K562 (cell line): ENCODE results near the gene STON2. TPM values are rescaled to one million over a fixed set of nuclear protein-coding genes. Genes with fewer than 3 reads are reported as not detected.

ENCODE experiments used
- ATAC-seq: fragments of 200-7000 bp; cut with Tn5 transposase; 3 replicates; pipeline ENCODE4 v1.9.1; 2020; ENCODE audit warnings: moderate library complexity
- BruUV-seq: library from RNA; stranded (reverse); fragments of 400-500 nt; replicated peaks from 2 replicates; lab custom pipeline; 2021; lab: Mats Ljungman, UMichigan
- CTCF ChIA-PET: fragments of 300-600 bp; formaldehyde crosslinking; extraction: SDS; loops from one replicate; lab custom pipeline; 2021; ENCODE audit warnings: low intra/inter-chr PET ratio; lab: Yijun Ruan, JAX
- POLR2A ChIA-PET: fragments of 300-600, 350-650 bp; sonication (Branson Sonifier 250); formaldehyde crosslinking; extraction: SDS; loops from one replicate; lab custom pipeline; 2021; ENCODE audit warnings: antibody characterized with exemption, inconsistent platforms; lab: Yijun Ruan, JAX
- DNase-seq, 4 experiments: peaks; one replicate each; pipeline versions ENCODE4 v3.0.0 to v3.0.0-alpha.2; 2011 to 2018; ENCODE audit warnings: low spot score in 3 of 4, mixed read lengths in 3 of 4; ENCODE audit errors: extremely low read depth in 1 of 4
- FAIRE-seq: peaks from 2 replicates; lab custom pipeline; 2011; peaks lifted over from hg19 to GRCh38; lab: Jason Lieb, UNC
- H2AFZ ChIP-seq: 2 replicates; pipeline ENCODE4 v1.6.0; 2011; ENCODE audit warnings: low read depth, low read length, control low read depth, inconsistent platforms
- H3K27ac ChIP-seq: fragments of 200-600 bp; 3 replicates; pipeline ENCODE4 v1.8.0; 2011; ENCODE audit warnings: low read depth, mild to moderate bottlenecking, control low read depth, inconsistent platforms, low read length, moderate library complexity, mixed read lengths; ENCODE audit errors: extremely low read depth
- H3K27me3 ChIP-seq, 2 experiments: fragments of 300-600 bp in 1 of 2; 2 replicates in 1 of 2; 3 replicates in 1 of 2; pipeline versions ENCODE4 v1.6.0 to v1.8.0; 2011; ENCODE audit warnings: inconsistent platforms in 2 of 2, low read length in 2 of 2, mild to moderate bottlenecking in 1 of 2, mixed read lengths in 1 of 2, moderate library complexity in 1 of 2; ENCODE audit not compliant: control insufficient read depth in 2 of 2, insufficient read depth in 2 of 2
- H3K36me3 ChIP-seq: fragments of 300-600 bp; 3 replicates; pipeline ENCODE4 v1.8.0; 2011; ENCODE audit warnings: mild to moderate bottlenecking, low read length, inconsistent platforms; ENCODE audit not compliant: control insufficient read depth, insufficient read depth
- H3K4me1 ChIP-seq, 2 experiments: fragments of 200-600 bp in 1 of 2; replicated peaks in 1 of 2; 2 replicates in 1 of 2; 3 replicates in 1 of 2; pipeline versions ENCODE4 v1.5.1 to v1.8.0; 2011; ENCODE audit warnings: inconsistent platforms in 2 of 2, low read length in 2 of 2, mild to moderate bottlenecking in 1 of 2, mixed read lengths in 1 of 2, moderate library complexity in 1 of 2; ENCODE audit not compliant: control insufficient read depth in 2 of 2, insufficient read depth in 2 of 2
- H3K4me2 ChIP-seq: 2 replicates; pipeline ENCODE4 v1.6.1; 2011; ENCODE audit warnings: low read length, control low read depth, inconsistent platforms, mixed read lengths; ENCODE audit not compliant: insufficient read depth
- H3K4me3 ChIP-seq: fragments of 200-600 bp; sonication (generic), shearing (Covaris generic); 2 replicates; pipeline ENCODE4 v1.5.1; 2016; ENCODE audit warnings: control low read depth, inconsistent platforms
- H3K79me2 ChIP-seq: fragments of 200-600 bp; 3 replicates; pipeline ENCODE4 v1.8.0; 2011; ENCODE audit warnings: low read length, inconsistent platforms; ENCODE audit not compliant: control insufficient read depth, insufficient read depth
- H3K9ac ChIP-seq, 2 experiments: 2 replicates each; pipeline versions ENCODE4 v1.6.0 to v1.6.1; 2011; ENCODE audit warnings: low read depth in 2 of 2, low read length in 2 of 2, control low read depth in 1 of 2, inconsistent platforms in 1 of 2, mild to moderate bottlenecking in 1 of 2, mixed read lengths in 1 of 2; ENCODE audit not compliant: insufficient read depth in 1 of 2
- H3K9me1 ChIP-seq: one replicate; pipeline ENCODE4 v1.6.0; 2011; ENCODE audit warnings: inconsistent platforms, mild to moderate bottlenecking, low read length, moderate library complexity; ENCODE audit not compliant: control insufficient read depth, insufficient read depth
- H3K9me3 ChIP-seq: replicated peaks from 2 replicates; pipeline ENCODE4 v1.5.1; 2011; ENCODE audit warnings: low read depth, low read length, inconsistent platforms; ENCODE audit not compliant: control insufficient read depth, insufficient read depth
- H4K20me1 ChIP-seq: replicated peaks from 2 replicates; pipeline ENCODE4 v1.6.1; 2011; ENCODE audit warnings: low read length, inconsistent platforms, mixed read lengths; ENCODE audit not compliant: control insufficient read depth, insufficient read depth
- BRD9 ChIP-seq: fragments of 450-650 bp; IDR thresholded peaks from 2 replicates; pipeline ENCODE4 v1.6.1; 2018; ENCODE audit warnings: low read depth; ENCODE audit not compliant: partially characterized antibody
- EGR1 ChIP-seq: fragments of 450-650 bp; conservative IDR thresholded peaks from 2 replicates; pipeline ENCODE4 v1.6.1; 2017; ENCODE audit warnings: mild to moderate bottlenecking
- ETS2 ChIP-seq: IDR thresholded peaks from 2 replicates; pipeline ENCODE4 v1.6.1; 2016; ENCODE audit warnings: borderline replicate concordance, missing genetic modification characterization, mild to moderate bottlenecking, moderate library complexity, missing compliant biosample characterization; ENCODE audit not compliant: poor library complexity, severe bottlenecking
- FOS ChIP-seq: IDR thresholded peaks from 3 replicates; pipeline ENCODE4 v1.6.1; 2011; ENCODE audit not compliant: insufficient read length; ENCODE audit errors: extremely low read depth
- NONO ChIP-seq, 2 experiments: fragments of 200-400 bp in 1 of 2; fragments of 450-650 bp in 1 of 2; formaldehyde crosslinking in 1 of 2; IDR thresholded peaks; 2 replicates each; pipeline ENCODE4 v1.6.1; 2017; ENCODE audit warnings: low read depth in 2 of 2, mild to moderate bottlenecking in 2 of 2, moderate library complexity in 2 of 2, low read length in 1 of 2
- POLR2AphosphoS2 ChIP-seq: IDR thresholded peaks from 2 replicates; pipeline ENCODE4 v1.6.1; 2012; ENCODE audit warnings: low read length, improper control_type of control experiment
- POLR3A ChIP-seq: IDR thresholded peaks from 2 replicates; pipeline ENCODE4 v1.6.1; 2011; ENCODE audit warnings: borderline replicate concordance, mild to moderate bottlenecking, moderate library complexity; ENCODE audit not compliant: insufficient read length, insufficient read depth; ENCODE audit errors: extremely low read depth
- SIN3B ChIP-seq: fragments of 450-650 bp; IDR thresholded peaks from 2 replicates; pipeline ENCODE4 v1.6.1; 2017; ENCODE audit warnings: low read depth, mild to moderate bottlenecking, moderate library complexity
- SRSF7 ChIP-seq: fragments of 200-400 bp; formaldehyde crosslinking; optimal IDR thresholded peaks from 2 replicates; pipeline ENCODE3; 2017; ENCODE audit warnings: mild to moderate bottlenecking, low read depth, low read length
- TEAD1 ChIP-seq, 2 experiments: fragments of 450-650 bp in 1 of 2; sonication (generic) in 1 of 2; formaldehyde crosslinking; IDR thresholded peaks; 2 replicates each; pipeline versions ENCODE4 v1.4.0 to v1.8.0; 2020 to 2022; ENCODE audit warnings: mild to moderate bottlenecking in 2 of 2, missing genetic modification reagents in 1 of 2
- WGBS: fragments of 100-300 bp; shearing (Covaris generic); methylation state at CpG from one replicate; pipeline ENCODE4 v1.1.6; 2016; ENCODE audit warnings: low coverage, mixed read lengths; ENCODE audit not compliant: insufficient coverage; ENCODE audit errors: missing lambda C conversion rate; 5-methylcytosine and 5-hydroxymethylcytosine counted together
- in situ Hi-C: fragments of 300-500 bp; cut with MboI; formaldehyde crosslinking; loops from 4 replicates; pipeline ENCODE4 v1.15.0; 2018; ENCODE audit warnings: inconsistent platforms, mixed read lengths
- intact Hi-C: fragments of 100-400 bp; cut with micrococcal nuclease; formaldehyde crosslinking; loops from 2 replicates; pipeline ENCODE4 v1.14.2; 2022
- polyA plus RNA-seq, 8 experiments: library from polyadenylated mRNA; depleted of rRNA in 4 of 8; stranded (reverse) in 5 of 8; unstranded in 3 of 8; fragments of >200 nt; fragmentation: Nextera tagmentation in 2 of 8; fragmentation: Illumina TruSeq in 1 of 8; extraction: Ambion mirVana in 2 of 8; extraction: Trizol in 1 of 8; gene quantifications; 2 replicates each; pipeline versions ENCODE4 v1.2.1 to v1.2.3, GENCODE V29; 2011 to 2014; ENCODE audit warnings: inconsistent platforms in 1 of 8, missing spikeins in 1 of 8
- total RNA-seq, 7 experiments: library from RNA; depleted of rRNA in 6 of 7; stranded (reverse); fragments of >200 nt in 6 of 7; fragmentation: Illumina TruSeq in 2 of 7; extraction: Trizol in 2 of 7; gene quantifications; 2 replicates each; pipeline versions ENCODE4 v1.2.1 to v1.2.3, GENCODE V29; 2011 to 2021; ENCODE audit warnings: low replicate concordance in 1 of 7
- TF ChIP-seq, protein P1 (sequence below): fragments of 250-450 bp; sonication (Bioruptor Pico); IDR thresholded peaks from 2 replicates; pipeline ENCODE4 v1.8.0; 2022; ENCODE audit warnings: moderate library complexity, mild to moderate bottlenecking, inconsistent platforms
- TF ChIP-seq, protein P2 (sequence below): sonication (generic); formaldehyde crosslinking; IDR thresholded peaks from 2 replicates; pipeline ENCODE4 v1.9.0; 2022; ENCODE audit warnings: mild to moderate bottlenecking, missing genetic modification reagents
- TF ChIP-seq, protein P3 (sequence below), 2 experiments: fragments of 450-650 bp; IDR thresholded peaks; 2 replicates each; pipeline ENCODE4 v1.6.1; 2018; ENCODE audit warnings: mild to moderate bottlenecking in 2 of 2, low read depth in 1 of 2; ENCODE audit not compliant: partially characterized antibody in 2 of 2

STON2 gene
- total and polyA plus RNA-seq, 9 of the 15 experiments (the other 6 are each of a cell fraction or from before 2014, with no cell fraction given) = 7.8 to 99.3 (median 53.5) TPM

DNA sequence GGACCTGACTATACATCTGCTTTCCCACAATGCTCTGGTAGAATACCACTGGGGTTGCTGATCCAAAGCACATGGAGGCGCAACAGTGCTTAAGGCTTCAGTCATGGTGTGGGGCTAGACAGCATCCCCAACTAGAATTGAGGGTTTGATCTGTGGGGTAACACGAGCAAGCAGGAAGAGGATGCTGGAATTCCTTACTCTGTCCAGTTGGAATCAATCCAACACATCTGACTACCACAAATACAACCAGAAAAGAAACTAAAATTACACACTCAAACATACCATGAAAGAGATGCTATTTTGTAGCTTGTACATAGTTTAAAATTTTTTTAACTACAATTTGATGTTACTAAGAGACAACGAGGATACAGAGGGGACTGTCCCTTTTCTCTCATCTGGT, 138.9 kb downstream of the STON2 start (continued):
- TF ChIP-seq POLR3A = no peak
- TF ChIP-seq FOS = no peak
- TF ChIP-seq SRSF7 = no peak
- TF ChIP-seq, protein P1, sequence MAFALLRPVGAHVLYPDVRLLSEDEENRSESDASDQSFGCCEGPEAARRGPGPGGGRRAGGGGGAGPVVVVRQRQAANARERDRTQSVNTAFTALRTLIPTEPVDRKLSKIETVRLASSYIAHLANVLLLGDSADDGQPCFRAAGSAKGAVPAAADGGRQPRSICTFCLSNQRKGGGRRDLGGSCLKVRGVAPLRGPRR (CRISPR knock-in tag) = no peak
- no peak for TF ChIP-seq TEAD1 (CRISPR knock-in tag; IDR thresholded peaks at IDR 0.05)
- no peak for TF ChIP-seq BRD9
- TF ChIP-seq, protein P2, sequence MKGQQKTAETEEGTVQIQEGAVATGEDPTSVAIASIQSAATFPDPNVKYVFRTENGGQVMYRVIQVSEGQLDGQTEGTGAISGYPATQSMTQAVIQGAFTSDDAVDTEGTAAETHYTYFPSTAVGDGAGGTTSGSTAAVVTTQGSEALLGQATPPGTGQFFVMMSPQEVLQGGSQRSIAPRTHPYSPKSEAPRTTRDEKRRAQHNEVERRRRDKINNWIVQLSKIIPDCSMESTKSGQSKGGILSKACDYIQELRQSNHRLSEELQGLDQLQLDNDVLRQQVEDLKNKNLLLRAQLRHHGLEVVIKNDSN (CRISPR knock-in tag) = no peak
- no peak for TF ChIP-seq NONO (IDR thresholded peaks at IDR 0.05; ENCODE audit: low read depth in 2 of 2, low read length in 1 of 2)
- no peak for TF ChIP-seq ETS2 (tag)
- TF ChIP-seq EGR1 = no peak
- TF ChIP-seq SIN3B = no peak

DNA sequence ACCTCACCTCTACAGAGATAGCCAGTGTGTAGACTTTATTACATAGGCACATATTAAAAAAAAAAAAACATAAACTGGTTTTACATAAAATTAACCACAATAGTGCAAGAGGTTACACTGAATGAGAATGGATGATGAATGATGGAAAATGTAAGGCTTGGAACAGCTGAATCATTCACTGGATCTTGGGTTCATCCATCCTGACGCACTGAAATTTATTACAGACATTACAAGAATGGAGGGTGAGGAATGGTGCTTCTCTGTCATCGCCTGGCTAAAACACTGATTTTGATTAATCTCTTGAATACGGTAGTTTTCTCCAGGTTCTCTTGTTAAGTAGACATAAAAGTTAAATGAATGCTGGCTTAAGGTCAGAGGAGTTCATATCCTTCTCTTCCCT, 139.4 kb downstream of the STON2 start:
- in situ Hi-C loops = no loop called here
- H3K36me3 ChIP-seq = peaks cover 45% of the 10 kb centered on the region; the same call in 2 of the 3 replicates
- 93% methylated on average over 3 of the region's 3 CpGs for WGBS
- DNase-seq (no peak), ATAC-seq (no peak), FAIRE-seq (no peak)
- no peaks in the 10 kb centered on the region for H4K20me1 ChIP-seq
- H3K4me1 ChIP-seq = no peaks in the 10 kb centered on the region
- H3K4me2 ChIP-seq = no peak overlapping the region
- no peak overlapping the region for H3K9ac ChIP-seq
- H3K4me3 ChIP-seq = no peak overlapping the region
- H3K9me1 ChIP-seq = no peaks in the 10 kb centered on the region
- no peaks in the 10 kb centered on the region for H3K27me3 ChIP-seq
- no peak overlapping the region for H3K27ac ChIP-seq
- no TSS peak for BruUV-seq
- POLR2A ChIA-PET = no interaction called here
- CTCF ChIA-PET = no interaction called here
- no peaks in the 10 kb centered on the region for H3K9me3 ChIP-seq
- H2AFZ ChIP-seq = no peak overlapping the region
- intact Hi-C loops = loop anchor here (10.0 kb wide), 1 partner anchor 306 kb away; the partner anchor contains the start of gene TSHR
- no peaks in the 10 kb centered on the region for H3K79me2 ChIP-seq
- TF ChIP-seq, protein P3, sequence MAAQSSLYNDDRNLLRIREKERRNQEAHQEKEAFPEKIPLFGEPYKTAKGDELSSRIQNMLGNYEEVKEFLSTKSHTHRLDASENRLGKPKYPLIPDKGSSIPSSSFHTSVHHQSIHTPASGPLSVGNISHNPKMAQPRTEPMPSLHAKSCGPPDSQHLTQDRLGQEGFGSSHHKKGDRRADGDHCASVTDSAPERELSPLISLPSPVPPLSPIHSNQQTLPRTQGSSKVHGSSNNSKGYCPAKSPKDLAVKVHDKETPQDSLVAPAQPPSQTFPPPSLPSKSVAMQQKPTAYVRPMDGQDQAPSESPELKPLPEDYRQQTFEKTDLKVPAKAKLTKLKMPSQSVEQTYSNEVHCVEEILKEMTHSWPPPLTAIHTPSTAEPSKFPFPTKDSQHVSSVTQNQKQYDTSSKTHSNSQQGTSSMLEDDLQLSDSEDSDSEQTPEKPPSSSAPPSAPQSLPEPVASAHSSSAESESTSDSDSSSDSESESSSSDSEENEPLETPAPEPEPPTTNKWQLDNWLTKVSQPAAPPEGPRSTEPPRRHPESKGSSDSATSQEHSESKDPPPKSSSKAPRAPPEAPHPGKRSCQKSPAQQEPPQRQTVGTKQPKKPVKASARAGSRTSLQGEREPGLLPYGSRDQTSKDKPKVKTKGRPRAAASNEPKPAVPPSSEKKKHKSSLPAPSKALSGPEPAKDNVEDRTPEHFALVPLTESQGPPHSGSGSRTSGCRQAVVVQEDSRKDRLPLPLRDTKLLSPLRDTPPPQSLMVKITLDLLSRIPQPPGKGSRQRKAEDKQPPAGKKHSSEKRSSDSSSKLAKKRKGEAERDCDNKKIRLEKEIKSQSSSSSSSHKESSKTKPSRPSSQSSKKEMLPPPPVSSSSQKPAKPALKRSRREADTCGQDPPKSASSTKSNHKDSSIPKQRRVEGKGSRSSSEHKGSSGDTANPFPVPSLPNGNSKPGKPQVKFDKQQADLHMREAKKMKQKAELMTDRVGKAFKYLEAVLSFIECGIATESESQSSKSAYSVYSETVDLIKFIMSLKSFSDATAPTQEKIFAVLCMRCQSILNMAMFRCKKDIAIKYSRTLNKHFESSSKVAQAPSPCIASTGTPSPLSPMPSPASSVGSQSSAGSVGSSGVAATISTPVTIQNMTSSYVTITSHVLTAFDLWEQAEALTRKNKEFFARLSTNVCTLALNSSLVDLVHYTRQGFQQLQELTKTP (IDR thresholded peaks at IDR 0.05; ENCODE audit: low read depth in 1 of 2, partially characterized antibody in 2 of 2) = no peak
- TF ChIP-seq POLR2AphosphoS2 = no peak
